ENCODE data around the gene SHMT1. TPM values are rescaled to one million over a fixed set of nuclear protein-coding genes. Genes with fewer than 3 reads are reported as not detected.

Gene SHMT1
- 3.7 and 4.6 TPM in 2 replicates for total RNA-seq

GRCh38 chr17:18363101-18364049 lies at the start of gene SHMT1:
Gene SHMT1 (minus strand): TSS chr17:18363550. CDS start chr17:18355981, 7,569 bp downstream.

GRCh38 chr17:18377437-18378204 lies 14.3 kb upstream of the SHMT1 start, which contains the start of gene EVPLL:
Gene EVPLL (plus strand): TSS chr17:18377778. CDS start chr17:18380938, 3,160 bp downstream.

GRCh38 chr17:18314731-18315561 lies 48.4 kb downstream of the SHMT1 start, which contains the start of the genes SMCR8 and TOP3A:
Gene SMCR8 (plus strand): TSS chr17:18315293. CDS start chr17:18315790, 497 bp downstream.
Gene TOP3A (minus strand): TSS chr17:18314994. CDS start chr17:18314778, 216 bp downstream.

Other genes with a start within 250 kb of the SHMT1 start
- 172 and 177 TPM in 2 replicates for gene ALKBH5, start 179.7 kb downstream of the SHMT1 start, total RNA-seq
- gene LLGL1, start 137.9 kb downstream of the SHMT1 start, total RNA-seq: 41.2 and 49.5 TPM in 2 replicates
- 293 and 417 TPM in 2 replicates for gene FLII, start 104.8 kb downstream of the SHMT1 start, total RNA-seq
- 22.6 and 24.4 TPM in 2 replicates for gene MIEF2, start 102.9 kb downstream of the SHMT1 start, total RNA-seq
- gene TOP3A, start 48.6 kb downstream of the SHMT1 start, total RNA-seq: 19.7 and 24.7 TPM in 2 replicates
- 27.4 and 31.9 TPM in 2 replicates for gene SMCR8, start 48.3 kb downstream of the SHMT1 start, total RNA-seq
- not detected in 2 replicates for gene EVPLL, start 14.2 kb upstream of the SHMT1 start, total RNA-seq
- gene LGALS9C, start 113.2 kb upstream of the SHMT1 start, total RNA-seq: not detected in 2 replicates